A673 (cell line): Measurements from ENCODE around the gene TGFBR1. TPM values are rescaled to one million over a fixed set of nuclear protein-coding genes. Genes with fewer than 3 reads are reported as not detected.

Experiments used
- BruUV-seq: library from RNA; stranded (reverse); fragments of 400-500 nt; replicated peaks from 2 replicates; lab custom pipeline; 2021; lab: Mats Ljungman, UMichigan
- CTCF ChIA-PET: fragments of 300-600 bp; sonication (Branson Sonifier 250); formaldehyde crosslinking; loops from one replicate; lab custom pipeline; 2022; ENCODE audit warnings: antibody characterized with exemption; lab: Charles Lee
- POLR2A ChIA-PET: fragments of 300-600 bp; sonication (Branson Sonifier 250); formaldehyde crosslinking; loops from one replicate; lab custom pipeline; 2022; ENCODE audit warnings: antibody characterized with exemption; ENCODE audit not compliant: low non-redundant PET; lab: Charles Lee
- DNase-seq: peaks from one replicate; pipeline ENCODE4 v3.0.0-alpha.2; 2015; ENCODE audit warnings: low spot score
- H3K27ac ChIP-seq: fragments of 200-600 bp; sonication (generic); 2 replicates; pipeline ENCODE4 v1.5.1; 2016; ENCODE audit warnings: mixed run types, low read depth, mild to moderate bottlenecking, mixed read lengths, antibody characterized with exemption, low read length; ENCODE audit not compliant: poor library complexity, severe bottlenecking
- H3K27me3 ChIP-seq: fragments of 200-600 bp; sonication (generic); replicated peaks from 2 replicates; pipeline ENCODE4 v1.6.1; 2017; ENCODE audit warnings: mixed run types, low read depth, mild to moderate bottlenecking, mixed read lengths, antibody characterized with exemption, low read length; ENCODE audit not compliant: insufficient read depth, poor library complexity
- H3K36me3 ChIP-seq: fragments of 200-600 bp; sonication (generic); 2 replicates; pipeline ENCODE4 v1.6.1; 2016; ENCODE audit warnings: mixed run types, mild to moderate bottlenecking, mixed read lengths, antibody characterized with exemption, low read length; ENCODE audit not compliant: insufficient read depth, poor library complexity, severe bottlenecking
- H3K4me1 ChIP-seq: fragments of 200-600 bp; sonication (generic); 2 replicates; pipeline ENCODE4 v1.6.1; 2017; ENCODE audit warnings: mixed run types, mild to moderate bottlenecking, mixed read lengths, antibody characterized with exemption, low read length; ENCODE audit not compliant: insufficient read depth, poor library complexity, severe bottlenecking
- H3K4me3 ChIP-seq: fragments of 200-600 bp; sonication (generic); 2 replicates; pipeline ENCODE4 v1.5.1; 2016; ENCODE audit warnings: low read depth, mixed run types, mild to moderate bottlenecking, mixed read lengths, low read length; ENCODE audit not compliant: poor library complexity, severe bottlenecking
- H3K9me3 ChIP-seq: fragments of 200-600 bp; sonication (generic); 2 replicates; pipeline ENCODE4 v1.6.1; 2016; ENCODE audit warnings: mixed run types, low read depth, mild to moderate bottlenecking, mixed read lengths, antibody characterized with exemption, low read length; ENCODE audit not compliant: poor library complexity, severe bottlenecking
- CTCF ChIP-seq: fragments of 300-800, 200-600 bp; sonication (generic); conservative IDR thresholded peaks from 2 replicates; pipeline ENCODE4 v1.5.1; 2017; ENCODE audit warnings: low read depth, mild to moderate bottlenecking, antibody characterized with exemption, low read length, moderate library complexity, mixed read lengths
- EZH2 ChIP-seq: fragments of 200-600 bp; sonication (generic); IDR thresholded peaks from 2 replicates; pipeline ENCODE4 v1.6.1; 2017; ENCODE audit warnings: borderline replicate concordance, low read depth, mild to moderate bottlenecking, mixed read lengths, antibody characterized with exemption, low read length; ENCODE audit not compliant: poor library complexity, severe bottlenecking
- intact Hi-C: fragments of 100-400 bp; cut with micrococcal nuclease; formaldehyde crosslinking; loops from one replicate; pipeline ENCODE4 v1.10.0; 2022; ENCODE audit not compliant: unreplicated experiment
- total RNA-seq: library from RNA; stranded (reverse); gene quantifications from 2 replicates; pipeline ENCODE4 v1.2.3, GENCODE V29; 2021

TGFBR1 gene
- total RNA-seq, 1 experiment from 2014 or later: 3.5 TPM

GRCh38 chr9:99083051-99083450 is 21.9 kb upstream of the TGFBR1 start:
- Histone ChIP-seq H3K36me3 (no peaks in the 10 kb centered on the region), H3K9me3 (no peaks in the 10 kb centered on the region), H3K27ac (no peak overlapping the region), H3K27me3 (peaks cover 17% of the 10 kb centered on the region), H3K4me3 (no peak overlapping the region), H3K4me1 (no peaks in the 10 kb centered on the region)
- CTCF ChIA-PET: no interaction called here
- no peak for DNase-seq
- no TSS peak for BruUV-seq
- intact Hi-C loops: no loop called here
- POLR2A ChIA-PET: no interaction called here
- TF ChIP-seq EZH2 (no peak), CTCF (no peak)

GRCh38 chr9:99085949-99086948 is 18.7 kb upstream of the TGFBR1 start:
- intact Hi-C loops: no loop called here
- Histone ChIP-seq H3K27me3 (peaks cover 17% of the 10 kb centered on the region), H3K27ac (no peak overlapping the region), H3K9me3 (no peaks in the 10 kb centered on the region), H3K4me3 (no peak overlapping the region), H3K36me3 (no peaks in the 10 kb centered on the region), H3K4me1 (no peaks in the 10 kb centered on the region)
- DNase-seq: no peak
- CTCF ChIA-PET: no interaction called here
- TF ChIP-seq CTCF (no peak), EZH2 (no peak)
- POLR2A ChIA-PET: no interaction called here
- BruUV-seq: no TSS peak

- H3K36me3 ChIP-seq: no peaks in the 10 kb centered on the region
- no peaks in the 10 kb centered on the region for H3K4me1 ChIP-seq
- no TSS peak for BruUV-seq
- H3K4me3 ChIP-seq: no peak overlapping the region
- peaks cover 14% of the 10 kb centered on the region for H3K27me3 ChIP-seq
- ChIA-PET CTCF (no interaction called here), POLR2A (no interaction called here)
- intact Hi-C loops: no loop called here
- H3K9me3 ChIP-seq: no peaks in the 10 kb centered on the region
- no peak for TF ChIP-seq CTCF
- no peak for TF ChIP-seq EZH2
- no peak overlapping the region for H3K27ac ChIP-seq
- DNase-seq: no peak
Measured at GRCh38 chr9:99087462-99087861, 17.5 kb upstream of the TGFBR1 start.
